ENCODE measurements around the gene HPN. TPM values are rescaled to one million over a fixed set of nuclear protein-coding genes. Genes with fewer than 3 reads are reported as not detected.
"Not testable (repeated sequence)": the region's sequence is repeated elsewhere in the genome, so short reads cannot be mapped to it uniquely, and the experiment has no call there.

HPN gene
- polyA plus RNA-seq, 1 experiment, result not detected

DNA sequence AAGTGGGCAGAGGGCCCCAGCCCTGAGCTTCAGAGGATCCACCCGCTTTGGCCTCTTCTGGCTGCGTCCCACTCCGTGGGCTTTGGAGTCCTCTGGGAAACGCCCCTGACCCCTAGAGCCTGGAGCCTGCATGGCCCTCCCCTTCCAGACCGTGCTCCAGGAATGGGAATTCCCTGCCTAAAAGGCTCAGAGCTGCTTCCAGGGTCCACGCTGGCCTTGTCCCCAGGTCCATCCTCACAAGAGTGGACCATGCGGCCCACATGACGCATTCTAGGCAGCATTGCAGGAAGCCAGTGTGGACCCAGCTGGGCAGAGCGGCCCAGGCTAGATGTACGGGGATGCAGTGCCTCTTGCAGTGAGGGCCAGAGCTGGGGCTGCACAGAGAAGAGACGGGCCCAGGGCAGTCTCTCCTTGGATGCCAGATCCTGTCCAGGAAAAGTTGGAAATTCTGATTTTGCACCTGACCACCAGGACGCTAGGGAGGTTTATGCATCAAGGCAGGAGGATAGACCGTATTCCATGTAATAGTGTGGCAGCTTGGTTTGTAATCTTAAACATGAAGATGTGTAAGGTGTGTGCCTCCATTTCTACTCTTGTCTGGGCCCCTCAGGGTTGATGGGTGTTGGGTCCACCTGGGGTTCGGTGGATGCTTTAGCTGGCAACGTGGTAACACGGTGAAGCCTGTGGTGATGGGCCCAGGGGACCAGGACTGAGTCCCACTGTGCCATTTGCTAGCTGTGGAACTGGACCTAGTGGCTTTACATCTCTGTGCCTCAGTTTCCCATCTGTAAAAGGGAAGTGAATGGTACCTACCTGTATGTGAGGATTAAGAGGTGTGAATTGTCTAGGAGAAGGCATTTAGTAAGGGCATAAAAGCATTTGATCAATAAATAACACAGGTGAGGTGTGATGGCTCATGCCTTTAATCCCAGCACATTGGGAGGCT is 59.3 kb downstream of the HPN start:
- TF ChIP-seq, protein P1, sequence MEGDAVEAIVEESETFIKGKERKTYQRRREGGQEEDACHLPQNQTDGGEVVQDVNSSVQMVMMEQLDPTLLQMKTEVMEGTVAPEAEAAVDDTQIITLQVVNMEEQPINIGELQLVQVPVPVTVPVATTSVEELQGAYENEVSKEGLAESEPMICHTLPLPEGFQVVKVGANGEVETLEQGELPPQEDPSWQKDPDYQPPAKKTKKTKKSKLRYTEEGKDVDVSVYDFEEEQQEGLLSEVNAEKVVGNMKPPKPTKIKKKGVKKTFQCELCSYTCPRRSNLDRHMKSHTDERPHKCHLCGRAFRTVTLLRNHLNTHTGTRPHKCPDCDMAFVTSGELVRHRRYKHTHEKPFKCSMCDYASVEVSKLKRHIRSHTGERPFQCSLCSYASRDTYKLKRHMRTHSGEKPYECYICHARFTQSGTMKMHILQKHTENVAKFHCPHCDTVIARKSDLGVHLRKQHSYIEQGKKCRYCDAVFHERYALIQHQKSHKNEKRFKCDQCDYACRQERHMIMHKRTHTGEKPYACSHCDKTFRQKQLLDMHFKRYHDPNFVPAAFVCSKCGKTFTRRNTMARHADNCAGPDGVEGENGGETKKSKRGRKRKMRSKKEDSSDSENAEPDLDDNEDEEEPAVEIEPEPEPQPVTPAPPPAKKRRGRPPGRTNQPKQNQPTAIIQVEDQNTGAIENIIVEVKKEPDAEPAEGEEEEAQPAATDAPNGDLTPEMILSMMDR (IDR thresholded peaks at IDR 0.05; ENCODE audit: low read depth, low read length), result no peak
- DNase-seq (ENCODE audit: low read depth, low spot score), result no peak
- Histone ChIP-seq H3K27ac (ENCODE audit: low read depth, low read length) (no peak overlapping the region), H3K4me3 (ENCODE audit: low read depth, low read length) (no peak overlapping the region), H3K9me3 (ENCODE audit: control insufficient read depth, insufficient read depth, low read length) (peaks cover 6% of the 10 kb centered on the region), H3K27me3 (ENCODE audit: control insufficient read depth, insufficient read depth, low read length) (no peaks in the 10 kb centered on the region)
- POLR2A ChIA-PET, result interaction anchor here (0.6 kb wide), 1 partner anchor 17 kb away, joined by 5 read pairs; no protein-coding TSS in a partner anchor
- CTCF ChIA-PET, result interaction anchor here (0.7 to 0.9 kb wide), 2 partner anchors 35 to 40 kb away, joined by 3 to 5 read pairs; no protein-coding TSS in a partner anchor

DNA sequence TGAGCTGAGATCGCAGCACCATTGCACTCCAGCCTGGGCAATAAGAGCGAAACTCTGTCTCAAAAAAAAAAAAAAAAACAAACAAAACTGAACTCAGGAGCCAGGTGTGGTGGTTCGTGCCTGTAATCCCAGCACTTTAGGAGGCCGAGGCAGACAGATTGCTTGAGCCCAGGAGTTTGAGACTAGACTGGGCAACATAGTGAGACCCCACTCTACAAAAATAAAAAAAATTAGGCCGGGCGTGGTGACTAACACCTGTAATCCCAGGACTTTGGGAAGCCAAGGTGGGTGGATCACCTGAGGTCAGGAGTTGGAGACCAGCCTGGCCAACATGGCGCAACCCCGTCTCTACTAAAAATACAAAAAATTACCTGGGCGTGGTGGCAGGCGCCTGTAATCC is 60.4 kb downstream of the HPN start:
- DNase-seq (ENCODE audit: low read depth, low spot score); CTCF ChIA-PET; H3K27ac ChIP-seq (ENCODE audit: low read depth, low read length); POLR2A ChIA-PET; H3K4me3 ChIP-seq (ENCODE audit: low read depth, low read length); H3K27me3 ChIP-seq (ENCODE audit: control insufficient read depth, insufficient read depth, low read length): not testable (repeated sequence)
- peaks cover 12% of the 10 kb centered on the region for H3K9me3 ChIP-seq (ENCODE audit: control insufficient read depth, insufficient read depth, low read length)

DNA sequence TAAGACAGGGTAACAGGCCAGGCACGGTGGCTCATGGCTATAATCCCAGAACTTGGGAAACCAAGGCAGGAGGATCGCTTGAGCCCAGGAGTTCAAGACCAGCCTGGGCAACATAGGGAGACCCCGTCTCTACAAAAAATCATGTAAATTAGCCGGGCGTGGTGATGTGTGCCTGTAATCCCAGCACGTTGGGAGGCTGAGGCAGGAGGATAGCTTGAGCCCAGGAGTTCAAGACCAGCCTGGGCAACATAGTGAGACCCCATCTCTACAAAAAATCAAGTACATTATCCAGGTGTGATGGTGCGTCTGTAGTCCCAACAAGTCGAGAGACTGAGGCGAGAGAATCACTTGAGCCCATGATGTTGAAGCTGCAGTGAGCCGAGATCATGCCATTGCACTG is 62.1 kb downstream of the HPN start:
- H3K27me3 ChIP-seq (ENCODE audit: control insufficient read depth, insufficient read depth, low read length); POLR2A ChIA-PET; H3K27ac ChIP-seq (ENCODE audit: low read depth, low read length); H3K4me3 ChIP-seq (ENCODE audit: low read depth, low read length); DNase-seq (ENCODE audit: low read depth, low spot score); CTCF ChIA-PET: not testable (repeated sequence)
- peaks cover 12% of the 10 kb centered on the region for H3K9me3 ChIP-seq (ENCODE audit: control insufficient read depth, insufficient read depth, low read length)

DNA sequence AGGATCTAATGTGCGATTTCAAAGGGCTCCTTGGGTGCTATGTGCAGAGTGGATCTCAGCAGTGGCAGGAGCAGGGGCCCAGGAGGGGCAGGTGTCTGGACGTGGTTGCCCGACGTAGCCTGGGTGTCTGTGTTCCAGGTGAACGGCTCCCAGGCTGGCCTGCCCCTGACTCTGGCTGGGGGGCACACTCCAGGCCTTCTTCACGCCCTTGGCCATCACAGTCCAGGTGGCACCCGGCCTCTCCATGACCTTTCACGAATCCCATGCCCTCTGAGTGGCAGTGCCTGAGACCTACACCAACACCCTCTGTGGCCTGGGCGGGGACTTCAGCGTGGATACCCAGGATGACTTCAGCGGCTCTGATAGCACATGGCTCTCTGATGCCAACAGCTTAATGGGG is 62.8 kb downstream of the HPN start:
- CTCF ChIA-PET, result no interaction called here
- Histone ChIP-seq H3K27me3 (ENCODE audit: control insufficient read depth, insufficient read depth, low read length) (peaks cover 3% of the 10 kb centered on the region), H3K9me3 (ENCODE audit: control insufficient read depth, insufficient read depth, low read length) (peaks cover 12% of the 10 kb centered on the region), H3K27ac (ENCODE audit: low read depth, low read length) (no peak overlapping the region), H3K4me3 (ENCODE audit: low read depth, low read length) (no peak overlapping the region)
- POLR2A ChIA-PET, result no interaction called here
- no peak for DNase-seq (ENCODE audit: low read depth, low spot score)
- TF ChIP-seq, protein P1 (IDR thresholded peaks at IDR 0.05; ENCODE audit: low read depth, low read length), result no peak

DNA sequence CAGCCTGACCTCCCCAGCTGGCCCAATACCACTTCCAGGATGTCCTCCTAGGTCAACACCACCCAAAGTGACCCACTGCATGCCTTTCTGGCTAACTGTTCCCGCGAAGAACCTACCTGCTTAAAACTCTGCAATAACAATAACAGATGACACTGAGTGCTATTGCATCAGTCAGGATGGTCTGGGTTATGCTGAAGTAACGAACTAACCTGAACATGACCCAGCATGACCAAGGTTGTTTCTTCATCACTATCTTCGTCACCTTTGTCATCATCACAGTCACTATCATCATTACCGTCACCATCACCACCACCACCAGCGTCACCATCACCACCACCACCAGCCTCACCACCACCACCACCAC is 63.5 kb downstream of the HPN start:
- Histone ChIP-seq H3K9me3 (ENCODE audit: control insufficient read depth, insufficient read depth, low read length) (peaks cover 12% of the 10 kb centered on the region), H3K27ac (ENCODE audit: low read depth, low read length) (no peak overlapping the region), H3K27me3 (ENCODE audit: control insufficient read depth, insufficient read depth, low read length) (peaks cover 3% of the 10 kb centered on the region), H3K4me3 (ENCODE audit: low read depth, low read length) (no peak overlapping the region)
- no peak for DNase-seq (ENCODE audit: low read depth, low spot score)
- TF ChIP-seq, protein P1 (IDR thresholded peaks at IDR 0.05; ENCODE audit: low read depth, low read length), result no peak
- CTCF ChIA-PET, result no interaction called here
- POLR2A ChIA-PET, result no interaction called here
